NOMO-1 treated with DMSO at 0.1 percent for 48 hours (cell line): ENCODE measurements around the gene FGL2.
A peak's percentile ranks its signal among the peaks of the same experiment; 100 is the strongest.
"Not testable (repeated sequence)": the region's sequence is repeated elsewhere in the genome, so short reads cannot be mapped to it uniquely, and the experiment has no call there.

Source experiments
- DNase-seq: peaks from one replicate; lab custom pipeline; 2025; ENCODE audit not compliant: unreplicated experiment; lab: John Stamatoyannopoulos, UW

Gene FGL2

GRCh38 chr7:77217474-77218185, 18.0 kb upstream of the FGL2 start:
- no peak for DNase-seq

- DNase-seq, result no peak
Measured at GRCh38 chr7:77216181-77216845, 16.7 kb upstream of the FGL2 start.

- no peak for DNase-seq
Measured at GRCh38 chr7:77209479-77210139, 10.0 kb upstream of the FGL2 start.

GRCh38 chr7:77208416-77208815, 8.8 kb upstream of the FGL2 start:
- DNase-seq, result peak; percentile 85

GRCh38 chr7:77205706-77206105, 6.1 kb upstream of the FGL2 start:
- DNase-seq, result no peak

GRCh38 chr7:77202481-77202976, 2.9 kb upstream of the FGL2 start:
- DNase-seq, result peak; percentile 27

- DNase-seq, result peak; percentile 83
Measured at GRCh38 chr7:77200542-77200941, 923 bp upstream of the FGL2 start.

- no peak for DNase-seq
Measured at GRCh38 chr7:77197141-77197540, 2.5 kb downstream of the FGL2 start.

GRCh38 chr7:77188731-77189437, 10.7 kb downstream of the FGL2 start:
- peak; percentile 100 for DNase-seq

GRCh38 chr7:77185866-77186265, 13.8 kb downstream of the FGL2 start:
- DNase-seq, result no peak

- no peak for DNase-seq
Measured at GRCh38 chr7:77184990-77185389, 14.6 kb downstream of the FGL2 start.

- DNase-seq, result no peak
Measured at GRCh38 chr7:77184463-77184862, 15.2 kb downstream of the FGL2 start.

- no peak for DNase-seq
Measured at GRCh38 chr7:77182261-77182660, 17.4 kb downstream of the FGL2 start.

- no peak for DNase-seq
Measured at GRCh38 chr7:77181734-77182133, 17.9 kb downstream of the FGL2 start.

GRCh38 chr7:77181015-77181595, 18.5 kb downstream of the FGL2 start:
- DNase-seq, result no peak

GRCh38 chr7:77178024-77178423, 21.6 kb downstream of the FGL2 start:
- DNase-seq, result not testable (repeated sequence)

GRCh38 chr7:77177321-77177904, 22.2 kb downstream of the FGL2 start:
- DNase-seq, result not testable (repeated sequence)

- not testable (repeated sequence) for DNase-seq
Measured at GRCh38 chr7:77175274-77175800, 24.3 kb downstream of the FGL2 start.

- DNase-seq, result not testable (repeated sequence)
Measured at GRCh38 chr7:77174418-77174817, 25.2 kb downstream of the FGL2 start.

GRCh38 chr7:77172437-77173172, 27.0 kb downstream of the FGL2 start:
- not testable (repeated sequence) for DNase-seq
